HCT116 (cell line): Measurements from ENCODE around the gene MRPL18.

ENCODE experiments used
- RAD21 ChIP-seq: IDR thresholded peaks from 2 replicates; pipeline ENCODE4 v1.6.1; 2012; ENCODE audit warnings: low read depth, mild to moderate bottlenecking
- SP1 ChIP-seq: IDR thresholded peaks from 2 replicates; pipeline ENCODE4 v1.6.1; 2012; ENCODE audit warnings: low read depth
- ZNF274 ChIP-seq: fragments of 200-500 bp; sonication (Bioruptor generic); IDR thresholded peaks from 2 replicates; pipeline ENCODE4 v1.6.1; 2014; ENCODE audit warnings: mild to moderate bottlenecking, low read depth, low read length, inconsistent platforms
- TF ChIP-seq, protein P1 (sequence below), 3 experiments: fragments of 200-600 bp in 1 of 3; sonication (generic) in 1 of 3; IDR thresholded peaks in 2 of 3; conservative IDR thresholded peaks in 1 of 3; 2 replicates each; pipeline ENCODE4 v1.5.1; 2012 to 2017; ENCODE audit warnings: low read depth in 2 of 3, low read length in 2 of 3, antibody characterized with exemption in 1 of 3, borderline replicate concordance in 1 of 3, control low read depth in 1 of 3, mild to moderate bottlenecking in 1 of 3, mixed read lengths in 1 of 3, mixed run types in 1 of 3, moderate library complexity in 1 of 3; ENCODE audit not compliant: insufficient read depth in 1 of 3

DNA sequence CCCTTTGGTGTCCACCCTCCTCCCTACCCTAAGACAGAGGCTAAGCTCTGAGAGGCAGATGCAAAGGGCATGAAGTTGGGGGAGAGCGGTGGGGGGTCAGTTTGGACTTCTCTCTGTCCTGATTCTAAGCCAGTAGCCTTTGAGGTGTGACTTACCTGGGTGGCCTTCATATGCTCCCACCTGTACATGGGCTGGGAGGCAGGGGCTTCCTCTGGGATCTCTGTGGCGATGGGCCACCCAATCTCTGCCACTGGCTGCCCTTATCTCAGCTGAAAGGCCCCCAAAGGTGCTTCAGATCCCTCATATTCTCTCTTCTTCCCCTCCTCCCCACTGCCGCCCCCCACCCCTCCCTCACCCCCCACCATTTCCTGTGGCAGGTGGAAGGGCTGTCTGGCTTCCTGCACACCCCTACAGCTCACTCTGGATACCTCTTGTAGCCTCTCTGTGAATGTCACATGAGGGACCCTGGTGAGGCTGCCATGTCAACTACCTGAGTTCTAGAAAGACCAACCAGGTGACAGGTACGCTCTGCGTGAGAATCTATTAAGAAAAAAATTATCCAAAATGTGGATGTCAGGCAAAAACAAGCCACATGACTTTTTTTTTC, 43.8 kb downstream of the MRPL18 start:
- TF ChIP-seq RAD21: no peak
- no peak for TF ChIP-seq ZNF274
- no peak for TF ChIP-seq SP1
- TF ChIP-seq, protein P1, sequence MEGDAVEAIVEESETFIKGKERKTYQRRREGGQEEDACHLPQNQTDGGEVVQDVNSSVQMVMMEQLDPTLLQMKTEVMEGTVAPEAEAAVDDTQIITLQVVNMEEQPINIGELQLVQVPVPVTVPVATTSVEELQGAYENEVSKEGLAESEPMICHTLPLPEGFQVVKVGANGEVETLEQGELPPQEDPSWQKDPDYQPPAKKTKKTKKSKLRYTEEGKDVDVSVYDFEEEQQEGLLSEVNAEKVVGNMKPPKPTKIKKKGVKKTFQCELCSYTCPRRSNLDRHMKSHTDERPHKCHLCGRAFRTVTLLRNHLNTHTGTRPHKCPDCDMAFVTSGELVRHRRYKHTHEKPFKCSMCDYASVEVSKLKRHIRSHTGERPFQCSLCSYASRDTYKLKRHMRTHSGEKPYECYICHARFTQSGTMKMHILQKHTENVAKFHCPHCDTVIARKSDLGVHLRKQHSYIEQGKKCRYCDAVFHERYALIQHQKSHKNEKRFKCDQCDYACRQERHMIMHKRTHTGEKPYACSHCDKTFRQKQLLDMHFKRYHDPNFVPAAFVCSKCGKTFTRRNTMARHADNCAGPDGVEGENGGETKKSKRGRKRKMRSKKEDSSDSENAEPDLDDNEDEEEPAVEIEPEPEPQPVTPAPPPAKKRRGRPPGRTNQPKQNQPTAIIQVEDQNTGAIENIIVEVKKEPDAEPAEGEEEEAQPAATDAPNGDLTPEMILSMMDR (IDR thresholded peaks at IDR 0.05 in 2 of 3, conservative IDR thresholded peaks at IDR 0.05 in 1 of 3; ENCODE audit: borderline replicate concordance in 1 of 3, insufficient read depth in 1 of 3, low read depth in 2 of 3, low read length in 2 of 3): no peak
